ENCODE data around the gene IRF2BP2. TPM values are rescaled to one million over a fixed set of nuclear protein-coding genes. Genes with fewer than 3 reads are reported as not detected.

IRF2BP2 gene
- total RNA-seq, 2 donors from 2014 or later, result 238 to 283 TPM

DNA sequence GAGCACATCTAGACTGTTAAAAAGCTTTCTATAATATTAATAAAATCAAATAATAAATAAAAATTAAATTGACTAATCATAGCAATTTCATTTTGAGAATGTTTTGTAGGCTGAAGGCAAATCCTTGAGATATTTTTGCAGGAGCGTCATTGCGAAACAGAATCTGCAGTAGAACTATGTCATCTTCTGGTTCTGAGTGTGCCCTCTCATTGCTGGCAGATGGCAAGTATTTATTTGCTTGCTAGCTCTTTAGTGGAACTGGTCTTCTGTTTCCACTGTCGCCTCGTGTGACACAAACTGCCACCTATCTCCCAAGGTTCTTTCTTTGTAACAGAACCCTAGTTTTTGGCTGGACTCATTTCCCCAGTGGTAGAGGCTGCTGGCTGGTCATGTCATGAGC lies 19.0 kb upstream of the IRF2BP2 start:
- Mint-ChIP-seq H3K36me3 (ENCODE audit: insufficient read depth in 2 of 2) (no peaks in the 10 kb centered on the region), H3K4me3 (peak overlapping the region in 1 of 2 donors; percentile 52), H3K27ac (peak overlapping the region; percentile 64), H3K27me3 (ENCODE audit: low read depth) (no peaks in the 10 kb centered on the region), H3K4me1 (ENCODE audit: low read depth) (peaks cover 5% of the 10 kb centered on the region), H3K9me3 (no peaks in the 10 kb centered on the region)
- ATAC-seq (replicated peaks in 1 of 2), result peak in 1 of 2 donors; percentile 48
- DNase-seq, result no peak

DNA sequence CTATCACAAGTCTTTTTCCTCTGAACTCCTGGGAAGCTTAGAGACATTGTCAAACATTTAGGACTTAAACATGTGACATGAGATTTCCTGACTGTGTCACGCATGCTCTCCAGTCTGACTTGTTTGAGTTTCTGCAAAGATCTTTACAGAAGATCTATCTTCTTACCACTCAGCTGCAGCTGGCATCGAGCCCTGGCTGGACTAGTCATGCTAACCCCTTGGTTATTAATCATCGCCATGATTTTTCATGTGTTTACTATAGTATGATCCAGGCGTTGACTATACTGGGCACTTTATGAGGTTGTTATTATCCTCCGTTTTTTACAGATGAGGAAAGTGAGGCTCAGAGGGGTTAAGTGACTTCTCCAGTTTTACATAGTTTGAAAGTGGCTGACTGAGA lies 18.1 kb upstream of the IRF2BP2 start:
- DNase-seq (no peak), ATAC-seq (replicated peaks in 1 of 2) (peak; percentile 20 to 84)
- Mint-ChIP-seq H3K36me3 (ENCODE audit: insufficient read depth in 2 of 2) (no peaks in the 10 kb centered on the region), H3K27me3 (ENCODE audit: low read depth) (no peaks in the 10 kb centered on the region), H3K27ac (no peak overlapping the region), H3K9me3 (no peaks in the 10 kb centered on the region), H3K4me1 (ENCODE audit: low read depth) (peaks cover 5% of the 10 kb centered on the region), H3K4me3 (no peak overlapping the region)

DNA sequence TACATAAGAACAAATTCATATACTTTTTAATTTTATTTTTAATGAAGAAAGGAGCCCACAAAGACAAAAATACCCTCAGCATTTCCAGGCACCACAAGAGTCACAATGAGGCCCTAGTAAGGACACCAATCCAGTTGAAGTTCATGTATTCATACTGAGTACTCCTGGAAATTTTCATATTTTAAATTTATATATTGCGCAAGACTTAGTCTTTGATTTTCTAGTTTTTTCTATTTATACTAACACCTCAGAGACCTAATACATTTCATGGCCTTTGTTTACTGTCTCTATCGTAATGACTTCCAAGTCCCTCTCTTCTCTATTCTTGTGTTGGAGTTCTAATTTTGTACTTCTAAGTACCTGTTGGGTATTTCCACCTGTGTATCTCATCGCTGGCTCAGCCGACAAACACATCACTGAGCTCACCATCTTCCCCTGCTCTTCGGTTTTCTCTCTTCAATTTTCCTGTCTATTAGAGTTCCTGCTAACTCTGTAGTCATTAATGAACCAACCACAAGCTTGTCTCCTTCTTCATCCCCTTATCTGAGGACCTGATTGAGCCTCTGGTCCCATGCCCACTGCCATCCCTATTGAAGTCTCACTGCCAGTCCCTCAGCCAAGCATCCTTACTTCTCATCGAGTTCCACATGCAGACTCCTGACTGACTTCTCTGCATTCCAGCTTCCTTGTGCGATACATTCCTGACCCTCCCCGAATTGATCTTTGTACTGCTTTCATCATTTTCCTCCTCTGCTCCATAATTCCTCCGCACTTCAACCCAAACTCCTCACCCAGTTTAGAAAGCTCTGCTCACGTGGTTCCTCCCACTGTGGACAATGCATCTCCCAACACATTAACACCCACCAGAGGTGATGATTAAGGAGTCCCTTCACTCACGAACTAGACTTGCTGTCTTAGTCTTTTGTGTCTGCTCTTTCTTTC lies 17.3 kb upstream of the IRF2BP2 start:
- DNase-seq (no peak), ATAC-seq (replicated peaks in 1 of 2) (no peak)
- H3K27ac Mint-ChIP-seq, result no peak overlapping the region
- no peaks in the 10 kb centered on the region for H3K27me3 Mint-ChIP-seq (ENCODE audit: low read depth)
- H3K4me3 Mint-ChIP-seq, result no peak overlapping the region
- H3K4me1 Mint-ChIP-seq (ENCODE audit: low read depth), result peaks cover 5% of the 10 kb centered on the region
- H3K9me3 Mint-ChIP-seq, result no peaks in the 10 kb centered on the region
- H3K36me3 Mint-ChIP-seq (ENCODE audit: insufficient read depth in 2 of 2), result no peaks in the 10 kb centered on the region

- Mint-ChIP-seq H3K36me3 (ENCODE audit: insufficient read depth in 2 of 2) (no peaks in the 10 kb centered on the region), H3K4me3 (no peak overlapping the region), H3K27me3 (ENCODE audit: low read depth) (no peaks in the 10 kb centered on the region), H3K9me3 (no peaks in the 10 kb centered on the region), H3K27ac (no peak overlapping the region), H3K4me1 (ENCODE audit: low read depth) (peaks cover 5% of the 10 kb centered on the region)
- DNase-seq, result no peak
- no peak for ATAC-seq (replicated peaks in 1 of 2)
Measured at GRCh38 chr1:234626391-234626790, 16.4 kb upstream of the IRF2BP2 start.

DNA sequence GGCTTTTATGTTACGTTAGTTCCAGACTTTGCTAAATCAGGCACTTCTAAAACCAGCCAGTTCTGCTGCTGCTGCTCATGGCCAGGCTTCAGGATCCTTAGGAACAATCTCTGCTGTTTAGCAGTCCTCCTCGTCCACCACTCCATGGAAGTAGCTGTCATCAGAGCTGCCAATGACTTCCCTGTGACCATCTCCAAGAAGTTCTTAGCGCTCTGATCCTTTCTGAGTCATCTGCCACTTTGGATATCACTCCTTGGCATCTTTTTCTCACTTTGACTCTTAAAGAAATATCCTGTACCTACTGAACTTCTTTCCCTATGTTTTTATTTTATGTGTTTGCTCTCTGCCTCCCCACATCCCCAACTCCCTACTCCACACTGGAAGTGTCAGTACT lies 14.7 kb upstream of the IRF2BP2 start:
- no peaks in the 10 kb centered on the region for H3K36me3 Mint-ChIP-seq (ENCODE audit: insufficient read depth in 2 of 2)
- no peak overlapping the region for H3K4me3 Mint-ChIP-seq
- no peak overlapping the region for H3K27ac Mint-ChIP-seq
- peaks cover 5% of the 10 kb centered on the region for H3K4me1 Mint-ChIP-seq (ENCODE audit: low read depth)
- no peaks in the 10 kb centered on the region for H3K9me3 Mint-ChIP-seq
- ATAC-seq (replicated peaks in 1 of 2), result no peak
- DNase-seq, result no peak
- no peaks in the 10 kb centered on the region for H3K27me3 Mint-ChIP-seq (ENCODE audit: low read depth)

GRCh38 chr1:234621657-234622335 lies 11.8 kb upstream of the IRF2BP2 start:
- no peaks in the 10 kb centered on the region for H3K27me3 Mint-ChIP-seq (ENCODE audit: low read depth)
- no peaks in the 10 kb centered on the region for H3K9me3 Mint-ChIP-seq
- H3K4me3 Mint-ChIP-seq, result no peak overlapping the region
- H3K4me1 Mint-ChIP-seq (ENCODE audit: low read depth), result peaks cover 14% of the 10 kb centered on the region
- no peak overlapping the region for H3K27ac Mint-ChIP-seq
- H3K36me3 Mint-ChIP-seq (ENCODE audit: insufficient read depth in 2 of 2), result no peaks in the 10 kb centered on the region
- DNase-seq, result no peak
- ATAC-seq (replicated peaks in 1 of 2), result no peak

DNA sequence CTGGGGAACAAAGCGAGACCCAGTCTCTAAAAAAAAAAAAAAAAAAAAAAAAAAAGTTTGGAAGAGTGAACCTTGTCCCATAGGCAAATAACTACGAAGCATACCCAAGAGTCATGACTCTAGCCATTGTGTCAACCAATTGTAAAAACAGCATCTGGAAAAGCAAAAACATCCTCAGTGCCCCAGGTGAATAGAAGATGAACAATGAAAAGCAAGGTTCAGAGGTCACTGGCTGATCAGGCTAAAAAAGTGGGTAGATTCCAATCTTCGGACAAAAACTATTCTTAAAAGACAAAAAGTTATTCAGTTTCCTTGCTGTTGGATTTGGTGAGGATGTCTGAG lies 11.1 kb upstream of the IRF2BP2 start:
- Mint-ChIP-seq H3K27me3 (ENCODE audit: low read depth) (no peaks in the 10 kb centered on the region), H3K4me1 (ENCODE audit: low read depth) (peaks cover 16% of the 10 kb centered on the region), H3K9me3 (no peaks in the 10 kb centered on the region), H3K36me3 (ENCODE audit: insufficient read depth in 2 of 2) (no peaks in the 10 kb centered on the region), H3K4me3 (no peak overlapping the region), H3K27ac (no peak overlapping the region)
- DNase-seq (no peak), ATAC-seq (replicated peaks in 1 of 2) (no peak)

GRCh38 chr1:234620272-234621126 lies 10.5 kb upstream of the IRF2BP2 start:
- H3K27me3 Mint-ChIP-seq (ENCODE audit: low read depth), result no peaks in the 10 kb centered on the region
- H3K36me3 Mint-ChIP-seq (ENCODE audit: insufficient read depth in 2 of 2), result no peaks in the 10 kb centered on the region
- peaks cover 16% of the 10 kb centered on the region for H3K4me1 Mint-ChIP-seq (ENCODE audit: low read depth)
- no peaks in the 10 kb centered on the region for H3K9me3 Mint-ChIP-seq
- no peak for ATAC-seq (replicated peaks in 1 of 2)
- no peak for DNase-seq
- H3K4me3 Mint-ChIP-seq, result no peak overlapping the region
- no peak overlapping the region for H3K27ac Mint-ChIP-seq

DNA sequence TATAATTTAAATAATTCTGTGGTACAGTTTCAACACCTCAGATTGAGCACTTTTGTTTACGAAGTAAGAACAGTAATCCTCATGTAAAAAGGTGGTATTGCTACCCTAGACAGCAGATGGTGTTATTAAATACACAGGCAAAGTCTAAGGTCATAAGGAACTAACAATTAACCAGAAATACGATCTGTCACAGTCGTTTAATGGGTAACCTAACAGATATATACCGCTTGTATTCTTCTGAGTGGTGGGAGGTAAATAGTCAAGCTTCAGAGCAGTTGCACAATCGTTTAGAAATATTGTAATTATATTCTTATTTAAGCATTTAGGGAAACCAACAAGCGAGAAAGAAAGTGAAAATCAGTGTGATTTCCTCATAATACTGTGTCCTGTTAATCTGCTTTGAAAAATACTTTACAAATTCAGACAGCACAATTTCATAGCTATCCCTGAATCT lies 9.8 kb upstream of the IRF2BP2 start:
- Mint-ChIP-seq H3K36me3 (ENCODE audit: insufficient read depth in 2 of 2) (no peaks in the 10 kb centered on the region), H3K27ac (no peak overlapping the region), H3K27me3 (ENCODE audit: low read depth) (no peaks in the 10 kb centered on the region), H3K9me3 (no peaks in the 10 kb centered on the region), H3K4me3 (no peak overlapping the region), H3K4me1 (ENCODE audit: low read depth) (peaks cover 12% of the 10 kb centered on the region)
- DNase-seq (no peak), ATAC-seq (replicated peaks in 1 of 2) (no peak)

DNA sequence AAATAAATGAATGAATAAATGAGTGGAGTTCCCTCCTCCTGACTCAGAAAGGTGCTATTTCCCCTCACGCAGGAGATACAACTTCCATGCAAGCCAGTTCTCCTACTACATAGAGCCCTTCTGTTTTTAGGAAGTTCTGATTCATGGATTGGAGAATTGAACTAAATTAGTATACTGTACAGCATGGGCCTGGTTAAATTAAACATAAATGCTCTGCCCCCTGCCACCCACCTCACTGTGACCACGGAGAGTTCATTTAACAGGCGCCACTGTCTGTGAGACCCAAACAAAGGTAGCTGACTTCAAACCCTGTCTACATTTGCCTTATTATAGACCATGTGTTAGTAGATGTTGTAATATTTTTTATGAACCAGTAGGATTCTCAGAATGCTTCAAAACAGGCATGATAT lies 9.1 kb upstream of the IRF2BP2 start:
- ATAC-seq (replicated peaks in 1 of 2), result no peak
- H3K27me3 Mint-ChIP-seq (ENCODE audit: low read depth), result no peaks in the 10 kb centered on the region
- DNase-seq, result no peak
- H3K9me3 Mint-ChIP-seq, result no peaks in the 10 kb centered on the region
- peaks cover 12% of the 10 kb centered on the region for H3K4me1 Mint-ChIP-seq (ENCODE audit: low read depth)
- H3K4me3 Mint-ChIP-seq, result no peak overlapping the region
- no peaks in the 10 kb centered on the region for H3K36me3 Mint-ChIP-seq (ENCODE audit: insufficient read depth in 2 of 2)
- H3K27ac Mint-ChIP-seq, result no peak overlapping the region

GRCh38 chr1:234618737-234619049 lies 8.7 kb upstream of the IRF2BP2 start:
- no peak for ATAC-seq (replicated peaks in 1 of 2)
- no peak overlapping the region for H3K27ac Mint-ChIP-seq
- no peaks in the 10 kb centered on the region for H3K36me3 Mint-ChIP-seq (ENCODE audit: insufficient read depth in 2 of 2)
- DNase-seq, result no peak
- H3K4me3 Mint-ChIP-seq, result no peak overlapping the region
- peaks cover 16% of the 10 kb centered on the region for H3K4me1 Mint-ChIP-seq (ENCODE audit: low read depth)
- no peaks in the 10 kb centered on the region for H3K27me3 Mint-ChIP-seq (ENCODE audit: low read depth)
- no peaks in the 10 kb centered on the region for H3K9me3 Mint-ChIP-seq

DNA sequence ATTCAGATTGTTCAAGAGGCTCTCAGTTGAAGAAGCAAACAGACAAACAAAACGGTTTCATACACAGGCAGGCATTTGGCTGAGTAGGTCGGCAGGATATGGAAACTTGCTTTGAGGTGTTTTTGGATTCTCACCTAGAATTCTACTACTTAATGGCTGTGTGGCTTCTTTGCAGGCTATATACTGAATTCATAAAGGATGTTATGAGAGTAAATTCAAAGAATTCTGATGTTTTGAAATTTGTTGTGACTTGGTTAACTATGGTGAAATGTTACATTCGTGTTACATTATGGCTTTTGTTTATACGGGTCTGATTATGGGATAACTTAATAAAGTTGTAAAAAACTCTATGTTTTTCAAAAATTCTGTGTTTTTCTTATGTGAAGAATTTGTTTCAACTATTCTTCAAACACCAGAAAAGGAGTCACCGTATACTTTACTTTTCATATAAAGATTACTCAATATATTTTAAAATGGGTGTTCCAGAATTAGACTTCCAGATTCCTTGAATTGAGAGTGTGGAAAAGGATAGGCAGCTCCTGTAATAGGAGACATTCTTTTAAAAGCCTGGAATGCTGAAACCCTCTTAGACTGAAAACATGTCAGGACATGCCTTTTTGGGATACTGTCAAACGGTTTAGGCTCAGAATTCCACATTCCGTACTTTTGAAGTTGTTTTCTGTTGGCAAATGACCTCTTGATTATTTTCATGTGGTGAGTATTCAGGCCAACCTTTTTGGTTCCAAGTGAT lies 8.2 kb upstream of the IRF2BP2 start:
- H3K27ac Mint-ChIP-seq, result no peak overlapping the region
- H3K4me1 Mint-ChIP-seq (ENCODE audit: low read depth), result peaks cover 21% of the 10 kb centered on the region
- no peaks in the 10 kb centered on the region for H3K27me3 Mint-ChIP-seq (ENCODE audit: low read depth)
- no peaks in the 10 kb centered on the region for H3K9me3 Mint-ChIP-seq
- DNase-seq (no peak), ATAC-seq (replicated peaks in 1 of 2) (no peak)
- H3K4me3 Mint-ChIP-seq, result no peak overlapping the region
- H3K36me3 Mint-ChIP-seq (ENCODE audit: insufficient read depth in 2 of 2), result no peaks in the 10 kb centered on the region
